PC-3 (cell line): Measurements from ENCODE around the gene RILPL2. TPM values are rescaled to one million over a fixed set of nuclear protein-coding genes. Genes with fewer than 3 reads are reported as not detected.

Experiments
- ATAC-seq: fragments of 200-7000 bp; cut with Tn5 transposase; 2 replicates; pipeline ENCODE4 v1.9.1; 2020; ENCODE audit warnings: mild to moderate bottlenecking, moderate library complexity
- BruUV-seq: library from RNA; stranded (reverse); fragments of 400-500 nt; replicated peaks from 2 replicates; lab custom pipeline; 2021; lab: Mats Ljungman, UMichigan
- CTCF ChIA-PET: fragments of 300-600 bp; sonication (Branson Sonifier 250); formaldehyde crosslinking; loops from one replicate; lab custom pipeline; 2022; ENCODE audit warnings: antibody characterized with exemption; lab: Charles Lee
- POLR2A ChIA-PET: fragments of 300-600 bp; sonication (Branson Sonifier 250); formaldehyde crosslinking; loops from one replicate; lab custom pipeline; 2022; ENCODE audit warnings: antibody characterized with exemption; ENCODE audit not compliant: unreplicated experiment; lab: Charles Lee
- DNase-seq: peaks from one replicate; pipeline ENCODE4 v3.0.0-alpha.2; 2015
- H2AFZ ChIP-seq: fragments of 300-600 bp; sonication (generic); 2 replicates; pipeline ENCODE4 v1.6.0; 2016; ENCODE audit warnings: antibody characterized with exemption, low read length
- H3F3A ChIP-seq: fragments of 300-600 bp; sonication (generic); one replicate; pipeline ENCODE4 v1.6.0; 2017; ENCODE audit warnings: antibody characterized with exemption, low read length, control low read depth, mild to moderate bottlenecking; ENCODE audit not compliant: unreplicated experiment
- H3K27ac ChIP-seq: fragments of 300-600 bp; sonication (generic); 2 replicates; pipeline ENCODE4 v1.5.1; 2016; ENCODE audit warnings: mild to moderate bottlenecking, low read length
- H3K27me3 ChIP-seq: fragments of 300-600 bp; sonication (generic); 2 replicates; pipeline ENCODE4 v1.6.1; 2016; ENCODE audit warnings: low read length, mixed read lengths
- H3K36me3 ChIP-seq: fragments of 300-600 bp; sonication (generic); 2 replicates; pipeline ENCODE4 v1.6.1; 2016; ENCODE audit warnings: low read depth, mixed run types, low read length, mixed read lengths
- H3K4me1 ChIP-seq: fragments of 300-600 bp; sonication (generic); 2 replicates; pipeline ENCODE4 v1.5.1; 2016; ENCODE audit warnings: low read length; ENCODE audit not compliant: insufficient read depth
- H3K4me2 ChIP-seq: fragments of 300-600 bp; sonication (generic); 2 replicates; pipeline ENCODE4 v1.6.0; 2016; ENCODE audit warnings: low read length
- H3K4me3 ChIP-seq: fragments of 300-600 bp; sonication (generic); 2 replicates; pipeline ENCODE4 v1.5.1; 2016; ENCODE audit warnings: mild to moderate bottlenecking, low read length, mixed read lengths
- H3K79me2 ChIP-seq: fragments of 300-600 bp; sonication (generic); 2 replicates; pipeline ENCODE4 v1.6.1; 2017; ENCODE audit warnings: low read length, mixed read lengths
- H3K9ac ChIP-seq: fragments of 300-600 bp; sonication (generic); 2 replicates; pipeline ENCODE4 v1.6.0; 2016; ENCODE audit warnings: mild to moderate bottlenecking, low read length
- H3K9me2 ChIP-seq: fragments of 300-600 bp; sonication (generic); replicated peaks from 2 replicates; pipeline ENCODE4 v1.6.1; 2016; ENCODE audit warnings: mixed run types, low read length, mixed read lengths
- H3K9me3 ChIP-seq: fragments of 300-600 bp; sonication (generic); 2 replicates; pipeline ENCODE4 v1.6.1; 2016; ENCODE audit warnings: low read length, mixed read lengths
- H4K20me1 ChIP-seq: fragments of 300-600 bp; sonication (generic); 2 replicates; pipeline ENCODE4 v1.6.1; 2016; ENCODE audit warnings: low read length, mixed read lengths
- CTCF ChIP-seq: fragments of 300-600 bp; sonication (generic); conservative IDR thresholded peaks from 2 replicates; pipeline ENCODE4 v1.5.1; 2017; ENCODE audit warnings: antibody characterized with exemption, low read depth, mild to moderate bottlenecking, low read length
- EZH2 ChIP-seq: fragments of 300-600 bp; sonication (generic); IDR thresholded peaks from one replicate; pipeline ENCODE4 v1.6.1; 2017; ENCODE audit warnings: antibody characterized with exemption, mild to moderate bottlenecking, low read length; ENCODE audit not compliant: unreplicated experiment
- EZH2phosphoT487 ChIP-seq: fragments of 300-600 bp; sonication (generic); IDR thresholded peaks from 2 replicates; pipeline ENCODE4 v1.6.1; 2018; ENCODE audit warnings: mild to moderate bottlenecking, antibody characterized with exemption, low read length, borderline replicate concordance
- intact Hi-C: fragments of 100-400 bp; cut with micrococcal nuclease; formaldehyde crosslinking; loops from 2 replicates; pipeline ENCODE4 v1.9.0; 2023
- total RNA-seq: library from RNA; depleted of rRNA; stranded (reverse); fragments of >200 nt; gene quantifications from 2 replicates; pipeline ENCODE4 v1.2.3, GENCODE V29; 2014

RILPL2 gene
- total RNA-seq, 1 experiment from 2014 or later = 2.2 TPM

- Histone ChIP-seq H3K9me2 (no peaks in the 10 kb centered on the region), H3K36me3 (no peaks in the 10 kb centered on the region; the same call in 1 of the 2 replicates), H3K27me3 (no peaks in the 10 kb centered on the region), H3K79me2 (no peaks in the 10 kb centered on the region), H3K27ac (no peak overlapping the region), H3K4me3 (no peak overlapping the region), H3K9me3 (no peaks in the 10 kb centered on the region), H3K4me1 (no peaks in the 10 kb centered on the region), H3K4me2 (no peak overlapping the region), H4K20me1 (no peaks in the 10 kb centered on the region), H3F3A (no peaks in the 10 kb centered on the region), H3K9ac (no peak overlapping the region), H2AFZ (no peak overlapping the region)
- BruUV-seq = no TSS peak
- TF ChIP-seq EZH2 = no peak
- no peak for TF ChIP-seq EZH2phosphoT487
- no peak for TF ChIP-seq CTCF
- no peak for ATAC-seq
- DNase-seq = no peak
- ChIA-PET POLR2A (no interaction called here), CTCF (no interaction called here)
- intact Hi-C loops = no loop called here
Observed at GRCh38 chr12:123475246-123475703, 38.8 kb upstream of the RILPL2 start.

- H3K36me3 ChIP-seq = no peaks in the 10 kb centered on the region; the same call in 1 of the 2 replicates
- H3K4me3 ChIP-seq = no peak overlapping the region
- ChIA-PET POLR2A (no interaction called here), CTCF (no interaction called here)
- H3K9me2 ChIP-seq = no peaks in the 10 kb centered on the region
- intact Hi-C loops = no loop called here
- ATAC-seq (no peak), DNase-seq (no peak)
- BruUV-seq = no TSS peak
- H3K9me3 ChIP-seq = no peaks in the 10 kb centered on the region
- H3K9ac ChIP-seq = no peak overlapping the region
- no peak for TF ChIP-seq CTCF
- no peak for TF ChIP-seq EZH2phosphoT487
- TF ChIP-seq EZH2 = no peak
- no peak overlapping the region for H2AFZ ChIP-seq
- H3K27me3 ChIP-seq = no peaks in the 10 kb centered on the region
- no peak overlapping the region for H3K4me2 ChIP-seq
- H3K4me1 ChIP-seq = no peaks in the 10 kb centered on the region
- H4K20me1 ChIP-seq = no peaks in the 10 kb centered on the region
- H3K79me2 ChIP-seq = no peaks in the 10 kb centered on the region
- no peak overlapping the region for H3K27ac ChIP-seq
- no peaks in the 10 kb centered on the region for H3F3A ChIP-seq
Observed at GRCh38 chr12:123474485-123475245, 38.2 kb upstream of the RILPL2 start.

DNA sequence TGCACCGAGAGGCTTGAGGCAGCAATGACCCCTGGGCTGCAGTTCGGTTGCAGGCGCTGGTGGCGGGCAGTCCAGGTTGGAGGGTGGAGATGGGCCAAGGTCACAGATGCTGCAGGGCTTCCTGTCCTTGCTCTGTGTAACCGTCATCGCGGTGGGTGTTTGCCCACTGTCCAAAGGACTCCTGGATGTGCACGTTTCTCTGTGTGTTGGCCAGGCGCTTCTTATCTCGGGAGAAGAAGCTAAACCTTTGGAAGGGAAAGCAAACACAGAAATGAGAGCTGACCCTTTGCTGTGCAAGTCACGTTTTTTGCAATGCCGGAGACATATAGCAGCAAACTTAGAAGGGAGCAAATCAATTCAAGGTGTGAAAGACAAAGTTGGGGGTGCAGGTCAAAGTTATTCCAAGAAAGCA, 36.0 kb upstream of the RILPL2 start:
- ChIA-PET CTCF (no interaction called here), POLR2A (no interaction called here)
- Histone ChIP-seq H2AFZ (no peak overlapping the region), H3K9ac (no peak overlapping the region), H3K79me2 (no peaks in the 10 kb centered on the region), H3K9me3 (no peaks in the 10 kb centered on the region), H3K27me3 (no peaks in the 10 kb centered on the region), H3K4me3 (no peak overlapping the region), H3K9me2 (no peaks in the 10 kb centered on the region), H3K4me2 (no peak overlapping the region), H3F3A (no peaks in the 10 kb centered on the region), H3K36me3 (no peaks in the 10 kb centered on the region; the same call in 1 of the 2 replicates), H3K27ac (no peak overlapping the region), H3K4me1 (no peaks in the 10 kb centered on the region), H4K20me1 (no peaks in the 10 kb centered on the region)
- no peak for TF ChIP-seq EZH2phosphoT487
- no peak for TF ChIP-seq EZH2
- TF ChIP-seq CTCF = no peak
- DNase-seq (no peak), ATAC-seq (no peak)
- BruUV-seq = no TSS peak
- intact Hi-C loops = no loop called here
